RPMI7951 (cell line): ENCODE measurements around the gene DOK3. TPM values are rescaled to one million over a fixed set of nuclear protein-coding genes. Genes with fewer than 3 reads are reported as not detected.
"Not testable (repeated sequence)": the region's sequence is repeated elsewhere in the genome, so short reads cannot be mapped to it uniquely, and the experiment has no call there.

Experiments used
- DNase-seq: peaks from one replicate; pipeline ENCODE4 v3.0.0-alpha.2; 2012; ENCODE audit warnings: low read depth
- total RNA-seq: library from RNA; depleted of rRNA; stranded (reverse); fragments of >200 nt; shearing (Covaris generic); gene quantifications from 2 replicates; pipeline ENCODE4 v1.2.3, GENCODE V29; 2014

Gene DOK3
- total RNA-seq, 1 experiment from 2014 or later: not detected

GRCh38 chr5:177497292-177498012 is 12.2 kb downstream of the DOK3 start, which contains the start of gene PDLIM7:
Gene PDLIM7 (minus strand): TSS chr5:177497604. CDS start chr5:177496512, 1,092 bp downstream.
- DNase-seq: peak; percentile 94

GRCh38 chr5:177496727-177497291 is 12.8 kb downstream of the DOK3 start:
- peak; percentile 92 for DNase-seq

GRCh38 chr5:177496070-177496726 is 13.4 kb downstream of the DOK3 start:
- DNase-seq: peak; percentile 52

GRCh38 chr5:177495243-177496060 is 14.2 kb downstream of the DOK3 start:
- peak; percentile 89 for DNase-seq

- DNase-seq: peak; percentile 83
These were observed 15.1 kb downstream of the DOK3 start for GRCh38 chr5:177494346-177495195.

- no peak for DNase-seq
These were observed 15.8 kb downstream of the DOK3 start for GRCh38 chr5:177493795-177494345.

GRCh38 chr5:177492841-177493240 is 16.8 kb downstream of the DOK3 start:
- DNase-seq: no peak

GRCh38 chr5:177491983-177492746 is 17.5 kb downstream of the DOK3 start:
- DNase-seq: no peak

GRCh38 chr5:177491429-177491945 is 18.1 kb downstream of the DOK3 start:
- no peak for DNase-seq

- no peak for DNase-seq
These were observed 18.6 kb downstream of the DOK3 start for GRCh38 chr5:177490992-177491391.

GRCh38 chr5:177490311-177490991 is 19.2 kb downstream of the DOK3 start:
- DNase-seq: no peak

GRCh38 chr5:177489119-177489716 is 20.4 kb downstream of the DOK3 start:
- DNase-seq: no peak

- DNase-seq: no peak
These were observed 21.7 kb downstream of the DOK3 start for GRCh38 chr5:177487975-177488374.

GRCh38 chr5:177487144-177487543 is 22.5 kb downstream of the DOK3 start:
- no peak for DNase-seq

GRCh38 chr5:177486256-177486655 is 23.4 kb downstream of the DOK3 start:
- DNase-seq: no peak

GRCh38 chr5:177485753-177486152 is 23.9 kb downstream of the DOK3 start:
- not testable (repeated sequence) for DNase-seq

- DNase-seq: no peak
These were observed 24.6 kb downstream of the DOK3 start for GRCh38 chr5:177484902-177485549.
